Right kidney (tissue), 1 donor: Measurements from ENCODE around the gene PPP1R3D.
"Not testable (repeated sequence)": the region's sequence is repeated elsewhere in the genome, so short reads cannot be mapped to it uniquely, and the experiment has no call there.

Experiments
- DNase-seq: peaks from one replicate; pipeline ENCODE4 v3.0.0-alpha.2; 2016

Gene PPP1R3D

DNA sequence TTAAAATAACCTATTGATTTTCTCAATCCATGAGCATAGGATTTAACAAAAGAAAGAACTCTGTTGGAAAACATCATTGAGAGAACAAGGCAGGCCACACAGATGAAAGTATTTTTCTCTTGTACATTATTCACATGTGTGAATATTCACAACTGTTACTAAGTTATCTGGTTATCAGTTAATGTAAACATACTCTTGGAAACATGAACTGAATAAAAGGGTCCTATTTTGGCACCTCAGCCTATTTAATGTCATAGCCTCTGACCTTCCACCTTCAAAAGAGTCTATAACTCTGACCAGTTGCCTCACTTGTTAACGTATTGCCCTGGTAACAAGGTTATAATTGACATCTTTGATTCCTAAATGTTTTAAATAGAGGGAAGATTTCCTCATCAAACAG, 14.7 kb downstream of the PPP1R3D start:
- DNase-seq: no peak

DNA sequence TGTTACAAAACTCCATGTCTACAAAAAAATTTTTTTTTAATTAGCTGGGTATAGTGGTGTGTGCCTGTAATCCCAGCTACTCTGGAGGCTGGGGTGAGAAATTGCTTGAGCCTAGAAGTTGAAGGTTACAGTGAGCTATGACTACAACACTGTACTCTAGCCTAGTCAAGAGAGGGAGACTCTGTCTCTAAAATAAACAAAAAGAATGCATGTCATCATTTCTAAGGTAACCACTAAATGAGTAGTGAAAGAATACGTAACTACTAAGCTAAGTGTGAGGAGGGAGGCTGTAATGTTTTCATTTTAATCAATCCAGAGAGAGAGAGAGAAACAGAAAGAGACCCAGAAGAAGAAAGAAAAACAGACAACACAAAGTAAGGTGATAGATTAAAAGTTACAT, 16.6 kb downstream of the PPP1R3D start:
- DNase-seq: no peak

DNA sequence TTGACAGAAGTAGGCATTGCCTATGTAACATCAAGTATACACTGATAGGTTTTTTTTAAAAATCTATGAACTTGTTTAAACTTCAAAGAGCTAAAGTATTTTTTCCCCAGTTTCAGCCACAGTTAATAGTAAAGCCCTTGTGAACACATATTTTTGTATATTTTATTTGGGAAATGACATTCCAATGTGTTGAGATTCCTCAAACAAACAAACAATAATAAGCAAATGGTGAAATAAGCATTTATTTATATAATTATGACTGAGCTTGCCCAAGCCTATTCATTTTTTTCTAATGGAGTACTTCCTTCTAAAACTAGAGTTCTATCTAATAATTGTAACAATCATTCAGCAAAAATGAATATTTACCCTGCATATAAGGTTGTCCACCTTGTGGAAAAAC, 19.2 kb downstream of the PPP1R3D start:
- no peak for DNase-seq

GRCh38 chr20:59912609-59913008, 27.5 kb downstream of the PPP1R3D start:
- no peak for DNase-seq

GRCh38 chr20:59911041-59911440, 29.1 kb downstream of the PPP1R3D start:
- no peak for DNase-seq

GRCh38 chr20:59908855-59909254, 31.2 kb downstream of the PPP1R3D start:
- no peak for DNase-seq

DNA sequence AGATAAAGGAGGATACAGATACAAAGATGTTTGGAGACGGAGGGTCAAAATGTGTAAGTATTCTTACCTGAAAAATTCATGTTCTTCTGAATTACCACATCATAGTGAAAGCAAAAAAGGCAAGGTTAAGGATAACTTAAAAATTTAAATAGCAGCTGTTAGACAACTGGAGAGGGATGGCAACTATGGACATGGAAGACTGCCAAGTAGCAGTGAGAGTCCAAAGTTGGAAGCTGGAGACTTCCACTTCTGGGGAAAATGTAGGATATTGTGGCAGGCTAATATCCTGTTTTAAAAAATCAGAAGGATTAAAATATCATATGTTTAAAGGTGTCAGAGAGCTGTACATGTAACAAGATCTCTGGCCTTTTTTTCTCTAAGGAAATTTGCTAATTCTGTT, 36.5 kb downstream of the PPP1R3D start:
- DNase-seq: no peak

DNA sequence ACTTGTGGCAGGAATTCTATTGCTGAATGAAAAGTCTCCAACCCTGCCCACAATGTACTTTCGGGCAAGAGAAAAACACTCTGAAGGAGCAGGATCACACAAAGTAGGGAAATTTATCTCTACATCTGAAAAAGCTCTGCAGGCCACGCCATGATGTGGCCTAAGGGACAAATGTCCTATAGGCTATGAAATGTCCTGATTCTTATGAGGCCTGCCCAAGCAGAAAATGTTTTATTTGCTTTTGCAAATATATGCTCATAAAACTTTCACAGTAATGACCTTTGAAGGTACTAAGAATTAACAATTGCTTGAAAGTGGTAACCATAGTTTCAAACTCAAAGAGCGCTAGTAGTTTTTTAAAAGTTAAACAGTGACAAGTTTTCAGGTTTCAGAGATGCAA, 37.6 kb downstream of the PPP1R3D start:
- no peak for DNase-seq

DNA sequence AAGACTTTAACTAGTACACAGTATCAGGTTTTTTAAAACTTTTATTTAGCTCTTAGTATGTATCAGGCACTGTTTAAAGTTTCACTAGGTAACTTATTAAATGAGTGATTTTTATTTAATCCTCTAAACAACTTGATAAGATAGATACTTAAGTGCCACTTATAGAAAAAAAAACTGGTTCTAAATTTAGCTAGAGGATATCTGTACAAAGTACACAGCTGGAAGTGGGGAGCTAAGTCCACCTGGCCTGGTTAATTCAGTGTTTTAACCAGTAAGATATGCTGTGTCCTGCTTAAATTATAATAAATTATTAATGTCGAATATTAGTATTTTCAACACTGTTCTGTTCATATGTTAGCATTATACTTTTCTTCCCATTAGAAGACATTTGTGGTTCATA, 44.2 kb downstream of the PPP1R3D start:
- DNase-seq: no peak

GRCh38 chr20:59891581-59891980, 48.5 kb downstream of the PPP1R3D start:
- DNase-seq: no peak

DNA sequence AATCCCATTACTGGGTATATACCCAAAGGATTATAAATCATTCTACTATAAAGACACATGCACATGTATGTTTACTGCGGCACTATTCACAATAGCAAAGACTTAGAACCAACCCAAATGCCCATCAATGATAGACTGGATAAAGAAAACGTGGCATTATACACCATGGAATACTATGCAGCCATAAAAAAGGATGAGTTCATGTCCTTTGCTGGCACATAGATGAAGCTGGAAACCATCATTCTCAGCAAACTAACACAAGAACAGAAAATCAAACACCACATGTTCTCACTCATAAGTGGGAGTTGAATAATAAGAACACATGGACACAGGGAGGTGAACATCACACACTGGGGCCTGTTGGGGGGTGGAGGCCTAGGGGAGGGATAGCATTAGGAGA, 50.1 kb downstream of the PPP1R3D start:
- DNase-seq: not testable (repeated sequence)

DNA sequence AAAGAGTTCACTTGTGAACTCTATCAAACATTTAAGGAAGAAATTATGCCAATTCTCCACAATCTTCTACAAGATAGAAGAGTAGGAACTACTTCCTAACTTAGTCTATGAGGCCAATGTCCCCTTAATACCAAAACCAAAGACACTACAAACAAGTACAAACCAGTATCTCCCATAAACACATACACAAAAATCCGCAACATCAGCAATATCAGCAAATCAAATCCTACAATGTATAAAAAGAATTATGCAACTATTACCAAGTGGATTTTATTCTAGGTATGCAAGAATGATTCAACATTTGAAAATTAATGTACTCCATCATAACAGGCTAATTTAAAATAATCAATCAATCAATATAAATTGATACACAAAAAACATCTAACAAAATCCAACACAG, 52.1 kb downstream of the PPP1R3D start:
- no peak for DNase-seq
